ENCODE data around the gene EEF1G.
A peak's percentile ranks its signal among the peaks of the same experiment; 100 is the strongest.
"Not testable (repeated sequence)": the region's sequence is repeated elsewhere in the genome, so short reads cannot be mapped to it uniquely, and the experiment has no call there.

EEF1G gene

GRCh38 chr11:62603072-62603408, 29.3 kb upstream of the EEF1G start:
- DNase-seq (ENCODE audit: low read depth) = no peak

- DNase-seq (ENCODE audit: low read depth) = no peak
Measured at GRCh38 chr11:62602141-62603071, 28.7 kb upstream of the EEF1G start.

DNA sequence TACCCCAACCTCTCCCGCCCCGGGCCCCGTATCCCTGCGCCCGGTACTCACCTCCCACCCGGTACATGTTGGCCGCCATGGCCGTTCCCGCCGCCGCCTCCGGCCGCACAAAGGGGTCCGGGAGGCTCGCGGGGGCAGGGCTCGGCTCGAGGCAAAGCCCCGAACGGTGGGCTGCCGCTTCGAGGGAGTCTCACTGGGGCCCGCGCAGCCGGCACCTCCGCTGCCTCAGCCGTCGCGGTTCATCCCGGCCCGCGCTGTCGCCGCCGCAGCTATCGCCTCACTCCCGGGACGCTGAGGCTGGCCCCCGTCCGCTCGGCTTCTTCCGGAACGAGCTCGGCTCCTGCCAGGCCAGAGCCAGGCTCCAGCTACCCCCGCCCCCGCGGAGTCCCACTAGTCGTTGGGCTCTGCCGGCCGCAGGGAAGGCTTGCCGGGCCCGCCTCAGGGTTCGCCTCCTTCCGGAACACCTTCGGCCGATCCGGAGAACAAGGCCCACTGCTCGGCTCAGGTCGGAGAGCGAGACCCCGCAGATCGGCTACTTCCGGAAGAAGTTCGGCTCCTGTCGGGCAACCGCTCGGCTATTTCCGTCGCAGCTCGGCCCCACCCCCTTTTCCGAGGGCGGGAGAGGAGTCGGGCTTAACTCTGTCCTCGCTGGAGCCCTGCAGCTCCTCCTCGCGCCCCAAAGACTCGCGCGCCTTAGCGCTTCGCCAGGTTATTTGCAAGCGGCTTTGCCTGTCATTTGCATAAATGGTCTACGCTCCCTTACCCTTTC, 27.9 kb upstream of the EEF1G start, which contains the start of gene MTA2:
MTA2 (minus strand) TSS at position 494 of the 769 bp plus-strand sequence; CDS start at position 79, 415 bp downstream.
- DNase-seq (ENCODE audit: low read depth) = peak; percentile 98

DNA sequence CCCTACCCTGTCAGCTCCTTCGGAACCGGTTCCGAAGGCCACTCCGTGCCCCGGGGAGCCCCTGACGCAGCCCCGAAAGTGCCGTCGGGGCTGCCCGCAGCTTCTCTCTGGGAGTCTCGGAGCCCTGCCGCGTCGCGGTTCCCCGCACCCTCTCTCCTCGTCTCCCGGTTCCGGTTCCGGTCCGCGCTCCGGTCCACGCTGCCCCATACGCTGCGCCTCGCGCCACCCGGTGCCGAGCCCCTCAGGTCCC, 27.4 kb upstream of the EEF1G start:
- no peak for DNase-seq (ENCODE audit: low read depth)

DNA sequence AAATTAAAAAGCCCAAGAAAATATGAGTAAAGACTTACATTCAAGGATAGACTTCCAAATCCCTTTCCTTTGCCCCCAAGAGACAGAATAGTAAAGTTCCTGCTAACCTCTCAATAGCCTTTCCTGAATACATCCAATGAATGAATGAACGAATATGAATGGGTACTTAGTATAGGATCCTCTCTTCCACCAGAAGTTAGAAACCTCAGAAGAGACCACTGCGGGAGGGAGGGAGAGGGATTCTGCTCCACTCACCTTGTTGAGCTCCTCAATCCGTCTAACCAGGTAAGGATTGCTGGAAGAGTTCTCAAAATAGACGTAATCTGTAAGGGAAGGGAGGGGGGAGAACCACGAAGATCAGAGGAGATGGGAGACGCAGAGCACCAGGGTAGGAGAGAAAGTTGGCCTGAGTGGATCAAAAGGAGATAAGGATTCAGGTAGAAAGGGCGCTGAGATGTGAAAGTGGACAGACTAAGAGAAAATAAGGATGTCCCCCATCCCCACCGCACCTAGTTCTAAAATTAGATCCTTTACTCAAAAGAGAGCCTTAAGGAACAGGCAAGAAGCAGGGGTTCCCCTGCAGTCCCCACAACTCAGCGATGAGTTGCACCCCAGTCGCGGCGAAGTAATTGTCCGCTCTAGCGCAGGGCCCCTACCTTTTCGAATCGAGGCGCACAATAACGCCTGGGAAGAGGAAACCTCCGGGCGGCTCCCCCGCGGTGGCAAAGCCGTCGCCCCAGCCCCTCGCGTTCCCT, 26.9 kb upstream of the EEF1G start:
- DNase-seq (ENCODE audit: low read depth) = peak; percentile 16

- DNase-seq (ENCODE audit: low read depth) = no peak
Measured at GRCh38 chr11:62599901-62600300, 26.2 kb upstream of the EEF1G start.

GRCh38 chr11:62599069-62599696, 25.5 kb upstream of the EEF1G start:
- peak; percentile 95 for DNase-seq (ENCODE audit: low read depth)

DNA sequence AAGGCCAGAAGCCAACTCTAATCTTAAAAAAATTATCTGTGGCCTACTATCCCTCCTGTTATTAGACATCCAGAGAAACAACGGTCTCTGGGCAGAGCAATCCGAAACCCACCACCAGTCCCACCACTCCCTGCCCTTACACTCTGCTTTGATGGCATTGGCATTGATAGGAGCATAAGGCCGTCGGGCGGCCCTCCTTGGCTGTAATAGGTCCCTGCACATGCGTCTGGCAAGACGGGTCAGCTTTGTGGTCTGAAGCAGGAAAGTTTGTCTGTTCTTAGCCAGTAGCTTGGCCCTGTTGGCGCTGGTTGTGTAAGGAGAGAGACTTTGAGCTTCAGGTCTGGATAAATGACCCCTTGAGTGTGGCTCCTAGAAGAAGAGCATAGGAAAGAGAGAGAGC, 21.4 kb upstream of the EEF1G start:
- no peak for DNase-seq (ENCODE audit: low read depth)

DNA sequence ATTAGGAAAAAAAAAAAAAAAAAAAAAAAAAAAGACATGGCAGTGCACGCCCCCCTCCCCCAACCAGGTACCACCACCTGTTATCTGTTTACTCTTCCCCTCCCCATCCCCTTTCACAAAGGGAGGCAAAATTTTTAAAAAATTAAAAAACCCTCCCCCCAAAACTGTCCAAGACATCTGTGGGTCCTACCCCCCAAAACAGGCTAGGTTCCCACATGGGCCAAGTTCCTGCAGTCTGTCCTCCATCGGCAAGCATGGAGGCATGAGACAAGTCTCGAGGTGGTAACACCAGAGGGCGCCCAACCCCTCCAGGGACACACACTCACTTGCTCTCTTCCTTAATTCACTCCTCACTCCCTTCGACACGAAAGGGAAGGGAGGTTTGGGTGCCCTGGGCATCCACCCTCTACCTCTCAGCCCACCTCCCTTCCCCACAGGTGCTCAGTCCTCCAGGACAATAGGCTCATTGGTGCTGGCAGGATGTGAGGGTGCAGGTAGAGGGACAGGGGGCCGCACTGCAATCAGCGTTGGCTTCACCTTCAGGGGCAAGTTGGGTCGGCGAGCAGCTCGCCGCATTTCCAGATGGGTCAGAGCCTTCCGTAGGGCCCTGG, 19.8 kb upstream of the EEF1G start:
- peak; percentile 71 for DNase-seq (ENCODE audit: low read depth)

GRCh38 chr11:62592989-62593421, 19.3 kb upstream of the EEF1G start:
- no peak for DNase-seq (ENCODE audit: low read depth)

- DNase-seq (ENCODE audit: low read depth) = no peak
Measured at GRCh38 chr11:62592146-62592815, 18.6 kb upstream of the EEF1G start.

GRCh38 chr11:62591448-62592145, 17.9 kb upstream of the EEF1G start, which contains the start of gene TUT1:
TSS of gene TUT1 (minus strand) at chr11:62591523. CDS start at chr11:62591485, 38 bp downstream.
- peak; percentile 95 for DNase-seq (ENCODE audit: low read depth)

- no peak for DNase-seq (ENCODE audit: low read depth)
Measured at GRCh38 chr11:62588966-62589637, 15.4 kb upstream of the EEF1G start.

DNA sequence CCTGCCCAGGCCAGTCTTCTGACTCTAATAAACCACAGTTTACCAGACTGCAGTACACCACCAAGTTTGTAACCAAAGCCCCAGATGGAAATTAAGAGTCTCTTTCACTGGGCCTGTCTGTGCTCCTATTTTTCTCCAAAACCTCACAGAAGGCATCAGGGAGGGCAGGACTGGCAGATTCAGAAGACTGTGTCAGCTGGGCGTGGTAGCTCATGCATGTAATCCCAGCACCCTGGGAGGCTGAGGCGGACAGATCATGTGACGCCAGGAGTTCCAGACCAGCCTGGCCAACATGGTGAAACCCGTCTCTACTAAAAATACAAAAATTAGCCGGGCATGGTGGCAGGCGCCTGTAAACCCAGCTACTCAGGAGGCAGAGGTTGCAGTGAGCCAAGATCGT, 11.7 kb upstream of the EEF1G start:
- DNase-seq (ENCODE audit: low read depth) = not testable (repeated sequence)

- DNase-seq (ENCODE audit: low read depth) = not testable (repeated sequence)
Measured at GRCh38 chr11:62581735-62582134, 8.0 kb upstream of the EEF1G start.

DNA sequence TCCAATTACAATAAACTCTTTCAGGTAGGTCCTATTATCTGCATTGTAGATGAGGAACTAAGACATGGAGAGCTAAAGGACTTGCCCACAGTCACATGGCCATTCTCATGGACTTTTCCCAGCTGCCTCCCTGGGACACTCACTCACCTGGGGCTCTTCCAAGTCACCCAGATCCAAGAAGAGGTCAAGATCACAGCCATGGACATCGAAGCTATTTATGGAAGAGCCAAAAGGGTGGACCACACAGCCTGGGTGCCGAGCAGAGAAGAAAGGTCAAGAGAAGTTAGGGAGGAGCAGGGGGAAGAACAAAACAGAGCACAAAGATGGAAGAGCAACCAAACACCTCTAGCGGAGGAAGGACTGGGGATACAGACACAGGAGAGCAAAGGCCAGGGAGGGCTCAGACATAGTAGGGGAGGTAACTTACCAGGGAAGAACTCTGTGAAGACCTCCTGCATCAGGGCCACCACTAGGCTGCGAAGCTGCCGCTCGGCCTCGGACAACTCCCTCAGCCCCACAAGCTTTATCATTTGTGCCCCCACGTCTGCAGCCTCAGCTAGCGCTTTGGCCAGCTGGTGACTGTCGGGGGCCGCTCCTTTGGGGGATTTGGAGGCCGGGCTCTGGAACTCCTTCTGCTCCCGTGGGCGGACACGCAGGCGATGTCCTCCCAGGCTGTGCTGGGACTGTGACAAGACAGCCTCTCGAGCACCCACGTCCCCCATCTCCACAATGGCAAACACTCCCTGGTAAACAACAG, 7.4 kb upstream of the EEF1G start:
- no peak for DNase-seq (ENCODE audit: low read depth)

- no peak for DNase-seq (ENCODE audit: low read depth)
Measured at GRCh38 chr11:62579252-62579651, 5.6 kb upstream of the EEF1G start.

DNA sequence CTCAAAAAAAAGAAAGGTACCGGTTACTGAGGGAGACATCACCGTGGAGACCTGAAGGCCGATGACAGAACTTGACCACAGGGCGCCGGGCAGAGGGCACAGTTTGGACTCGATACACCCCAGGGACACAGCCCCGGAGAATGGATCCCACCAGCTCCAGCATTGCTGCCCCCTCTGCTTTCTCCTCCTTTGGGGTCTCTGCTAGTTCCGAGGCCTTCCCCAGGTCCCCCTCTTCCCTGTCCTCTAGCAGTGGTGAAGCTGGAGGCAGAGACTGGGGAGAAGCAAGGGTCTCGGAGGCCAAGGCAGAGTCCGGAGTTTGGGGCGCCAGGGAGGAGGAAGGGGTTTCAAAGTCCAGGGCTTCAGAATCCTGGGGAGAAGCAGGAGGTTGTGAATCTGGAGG, 4.8 kb upstream of the EEF1G start:
- DNase-seq (ENCODE audit: low read depth) = no peak
